ENCODE measurements around the gene UMPS.

- TF ChIP-seq EZH2 (IDR thresholded peaks at IDR 0.05; ENCODE audit: borderline replicate concordance, low read depth, low read length) (no peak), TRIM24 (IDR thresholded peaks at IDR 0.05) (no peak), GABPA (tag; conservative IDR thresholded peaks at IDR 0.05; ENCODE audit: low read depth) (no peak), CTCF (IDR thresholded peaks at IDR 0.05 in 2 of 3, conservative IDR thresholded peaks at IDR 0.05 in 1 of 3; ENCODE audit: insufficient read depth in 2 of 3, low read depth in 1 of 3, low read length in 3 of 3) (peak; percentile 83 to 88 (median 86)), RCOR1 (IDR thresholded peaks at IDR 0.05; ENCODE audit: borderline replicate concordance in 1 of 2, low read depth in 2 of 2, low read length in 2 of 2) (no peak), NR1H2 (CRISPR knock-in tag; IDR thresholded peaks at IDR 0.05) (no peak), XRCC4 (IDR thresholded peaks at IDR 0.05; ENCODE audit: extremely low read depth, insufficient read depth, insufficient read length) (no peak), CEBPB (tag; IDR thresholded peaks at IDR 0.05) (no peak)
Observed at GRCh38 chr3:124761250-124761796, 31.1 kb downstream of the UMPS start.
